SU-DHL-6 (cell line): ENCODE results near the gene FAM167B.

Experiments
- EZH2phosphoT487 ChIP-seq: fragments of 200-600 bp; sonication (generic), shearing (Covaris generic); conservative IDR thresholded peaks from 2 replicates; pipeline ENCODE4 v1.6.1; 2018; ENCODE audit warnings: mild to moderate bottlenecking, antibody characterized with exemption, low read length, moderate library complexity, mixed read lengths
- TF ChIP-seq, protein P1 (sequence below): fragments of 200-600 bp; sonication (generic); IDR thresholded peaks from one replicate; pipeline ENCODE4 v1.5.1; 2017; ENCODE audit warnings: antibody characterized with exemption, mild to moderate bottlenecking, low read length, moderate library complexity; ENCODE audit not compliant: insufficient read depth, poor library complexity, severe bottlenecking

GRCh38 chr1:32208469-32208868 is 38.6 kb upstream of the FAM167B start:
- TF ChIP-seq, protein P1, sequence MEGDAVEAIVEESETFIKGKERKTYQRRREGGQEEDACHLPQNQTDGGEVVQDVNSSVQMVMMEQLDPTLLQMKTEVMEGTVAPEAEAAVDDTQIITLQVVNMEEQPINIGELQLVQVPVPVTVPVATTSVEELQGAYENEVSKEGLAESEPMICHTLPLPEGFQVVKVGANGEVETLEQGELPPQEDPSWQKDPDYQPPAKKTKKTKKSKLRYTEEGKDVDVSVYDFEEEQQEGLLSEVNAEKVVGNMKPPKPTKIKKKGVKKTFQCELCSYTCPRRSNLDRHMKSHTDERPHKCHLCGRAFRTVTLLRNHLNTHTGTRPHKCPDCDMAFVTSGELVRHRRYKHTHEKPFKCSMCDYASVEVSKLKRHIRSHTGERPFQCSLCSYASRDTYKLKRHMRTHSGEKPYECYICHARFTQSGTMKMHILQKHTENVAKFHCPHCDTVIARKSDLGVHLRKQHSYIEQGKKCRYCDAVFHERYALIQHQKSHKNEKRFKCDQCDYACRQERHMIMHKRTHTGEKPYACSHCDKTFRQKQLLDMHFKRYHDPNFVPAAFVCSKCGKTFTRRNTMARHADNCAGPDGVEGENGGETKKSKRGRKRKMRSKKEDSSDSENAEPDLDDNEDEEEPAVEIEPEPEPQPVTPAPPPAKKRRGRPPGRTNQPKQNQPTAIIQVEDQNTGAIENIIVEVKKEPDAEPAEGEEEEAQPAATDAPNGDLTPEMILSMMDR: no peak
- no peak for TF ChIP-seq EZH2phosphoT487
